ENCODE data around the gene ZNF808. TPM values are rescaled to one million over a fixed set of nuclear protein-coding genes. Genes with fewer than 3 reads are reported as not detected.
"Not testable (repeated sequence)": the region's sequence is repeated elsewhere in the genome, so short reads cannot be mapped to it uniquely, and the experiment has no call there.

Gene ZNF808
- 10 to 100 TPM in 4 of 12 donors, 1 to 10 TPM in 7, not detected in 1; 5.4 to 34.3 (median 8.7) TPM for polyA plus RNA-seq (ENCODE audit: insufficient read length in 12 of 12)
- long read RNA-seq, donor 1, partial matches to known transcripts: 0 of 2 reads
- long read RNA-seq, donor 1, other reads (novel, unspliced or antisense): 0 of 2 reads
- long read RNA-seq, donor 2: 0 reads
- long read RNA-seq, donor 3, partial matches to known transcripts: 0 of 1 reads
- long read RNA-seq, donor 3, other reads (novel, unspliced or antisense): 0 of 1 reads
- long read RNA-seq, donor 4, partial matches to known transcripts: 0 of 1 reads
- long read RNA-seq, donor 4, other reads (novel, unspliced or antisense): 0 of 1 reads
- long read RNA-seq, donor 5: 0 reads
- long read RNA-seq, donor 6: 0 reads
- long read RNA-seq, donor 7: 0 reads
- long read RNA-seq, donor 8, partial matches to known transcripts: 0 of 1 reads
- long read RNA-seq, donor 8, other reads (novel, unspliced or antisense): 0 of 1 reads
- long read RNA-seq, donor 9: 0 reads
- long read RNA-seq, donor 10, partial matches to known transcripts: 0 of 1 reads
- long read RNA-seq, donor 10, other reads (novel, unspliced or antisense): 0 of 1 reads
- long read RNA-seq, donor 11: 0 reads

DNA sequence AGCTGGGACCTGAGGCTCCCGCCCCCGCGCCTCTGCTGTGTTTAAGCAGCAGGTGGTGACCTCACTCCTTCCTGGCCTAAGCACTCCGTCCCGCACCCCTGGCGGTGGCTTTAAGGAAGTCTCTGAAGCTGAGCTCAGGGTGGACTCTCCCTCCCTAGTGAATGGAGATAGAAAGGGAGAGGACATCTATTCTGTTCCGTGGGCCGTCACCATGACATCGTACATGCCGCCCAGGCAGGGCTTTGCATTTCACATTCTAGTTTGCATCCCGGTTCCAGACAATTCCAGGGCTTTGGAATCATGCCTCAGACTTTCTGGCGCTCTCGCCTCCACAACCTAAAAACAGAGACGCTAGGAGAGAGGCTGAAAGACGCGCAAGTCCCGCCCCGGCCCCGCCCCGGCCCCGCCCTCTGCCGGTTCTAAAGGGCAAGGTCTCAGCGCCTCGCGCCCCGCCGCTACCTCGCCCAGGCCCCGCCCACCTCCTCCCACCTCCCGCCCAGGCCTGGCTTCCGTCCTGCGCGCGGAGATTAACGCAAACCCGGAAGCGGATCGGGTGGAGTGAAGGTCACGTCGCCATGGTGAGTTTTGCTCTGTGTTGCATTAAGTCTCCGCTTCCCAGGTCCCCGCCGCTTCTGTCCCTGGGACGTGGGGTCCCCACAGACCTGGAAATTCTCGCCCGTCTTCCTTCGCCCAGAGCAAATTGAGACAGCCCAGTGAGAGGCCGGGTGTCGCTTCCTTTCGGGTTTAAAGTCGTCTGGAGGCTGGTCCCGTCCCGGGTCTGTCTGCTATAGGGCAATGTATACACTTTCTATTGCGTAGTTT lies at the start of gene ZNF808:
ZNF808 (plus strand) TSS at position 535 of the 822 bp plus-strand sequence. CDS start 15,617 bp downstream, outside the sequence.
- DNase-seq: peak; percentile 90

- not testable (repeated sequence) for DNase-seq
These were observed 43.2 kb upstream of the ZNF808 start for GRCh38 chr19:52484111-52484743.

DNA sequence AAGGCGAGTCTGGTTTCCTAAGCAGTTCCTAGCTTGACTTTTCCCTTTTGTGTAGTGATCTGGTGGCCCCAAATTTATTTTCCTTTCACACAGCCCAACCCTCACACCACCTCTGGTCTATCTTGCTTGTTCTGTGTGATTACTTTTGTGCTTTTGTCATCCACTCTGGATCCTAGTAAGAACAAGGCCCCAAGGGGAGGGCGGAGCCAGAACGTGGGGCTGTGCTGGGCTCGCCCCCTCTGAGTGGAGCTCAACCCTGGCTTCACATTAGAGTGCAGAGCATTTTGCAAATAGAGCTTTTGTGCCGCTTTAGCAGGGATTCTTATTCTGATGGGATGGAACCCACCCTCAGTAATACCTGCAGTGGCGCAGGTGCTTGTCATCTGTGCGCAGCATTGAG lies 42.4 kb upstream of the ZNF808 start:
- not testable (repeated sequence) for DNase-seq

GRCh38 chr19:52485561-52486240 lies 41.8 kb upstream of the ZNF808 start:
- not testable (repeated sequence) for DNase-seq

DNA sequence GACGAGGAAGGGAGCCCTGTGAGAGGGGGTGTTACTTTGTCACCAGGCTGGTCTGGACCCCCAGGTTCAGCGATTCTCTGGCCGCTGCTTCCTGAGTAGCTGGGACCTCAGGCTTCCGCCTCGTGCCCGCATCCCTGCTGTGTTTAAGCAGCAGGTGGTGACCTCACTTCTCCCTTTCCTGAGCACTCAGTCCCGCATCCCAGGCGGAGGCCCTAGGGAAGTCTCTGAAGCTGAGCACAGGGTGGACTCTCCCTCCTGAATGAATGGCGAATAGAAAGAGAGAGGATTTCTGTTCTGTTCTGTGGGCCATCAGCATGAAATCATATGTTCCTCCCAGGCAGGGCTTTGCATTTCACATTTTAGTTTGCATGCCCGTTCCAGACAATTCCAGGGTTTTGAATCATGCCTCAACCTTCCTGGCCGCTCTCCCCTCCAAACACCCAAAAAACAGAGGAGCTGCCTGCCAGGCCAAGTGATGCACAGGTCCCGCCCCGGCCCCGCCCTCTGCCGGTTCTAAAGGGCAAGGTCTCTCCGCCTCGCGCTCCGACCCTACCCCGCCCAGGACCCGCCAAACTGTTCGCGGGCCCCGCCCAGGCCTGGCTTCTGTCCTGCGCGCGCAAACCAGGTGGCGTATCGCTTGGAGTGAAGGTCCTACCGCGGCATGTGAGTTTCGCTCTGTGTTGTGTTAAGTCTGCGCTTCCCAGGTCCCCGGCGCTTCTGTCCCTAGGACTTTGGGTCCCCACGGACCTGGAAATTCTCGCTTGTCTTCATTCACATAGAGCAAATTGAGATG lies 35.1 kb upstream of the ZNF808 start:
- DNase-seq: peak; percentile 12

DNA sequence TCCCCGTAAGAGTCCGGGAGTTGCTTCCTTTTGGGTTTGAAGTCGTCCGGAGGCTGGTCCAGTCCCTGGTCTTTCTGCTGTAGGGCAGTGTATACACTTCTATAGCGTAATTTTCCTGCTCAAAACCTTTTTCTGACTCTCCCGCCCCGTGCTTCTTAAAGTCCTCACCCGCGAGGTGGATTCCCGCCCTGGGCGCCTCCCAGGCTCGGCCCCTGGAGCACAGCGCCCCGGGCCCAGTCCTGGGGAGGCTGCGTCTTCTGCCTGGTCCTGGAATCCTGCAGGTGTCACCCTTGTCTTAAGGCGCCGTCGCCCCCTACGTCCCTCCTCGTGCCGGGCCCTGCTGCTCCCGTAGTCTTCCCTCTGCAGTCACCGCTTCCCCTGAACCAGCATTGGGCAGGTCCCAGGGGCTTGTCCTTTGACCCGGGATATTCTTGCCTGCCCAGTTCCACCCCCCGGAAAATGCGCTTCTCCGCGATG lies 34.4 kb upstream of the ZNF808 start:
- peak; percentile 27 for DNase-seq

DNA sequence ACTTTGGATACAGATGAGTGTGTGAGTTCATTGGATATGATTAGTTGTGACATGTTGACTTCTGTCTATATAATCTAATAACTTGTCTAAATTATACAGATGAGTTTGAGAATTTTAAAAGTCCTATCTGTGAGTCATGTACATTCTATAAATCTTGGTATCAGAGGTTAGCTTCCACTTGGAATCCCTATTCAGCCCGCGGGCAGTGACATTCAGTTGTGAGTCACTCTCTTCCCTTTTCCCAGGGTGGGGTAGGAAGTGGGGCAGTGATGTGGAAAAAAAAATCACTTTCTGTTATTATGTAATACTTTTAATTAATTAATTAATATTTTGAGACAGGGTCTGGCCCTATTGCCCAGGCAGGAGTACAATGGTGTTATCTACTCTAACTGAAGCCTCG lies 33.0 kb upstream of the ZNF808 start:
- DNase-seq: no peak

DNA sequence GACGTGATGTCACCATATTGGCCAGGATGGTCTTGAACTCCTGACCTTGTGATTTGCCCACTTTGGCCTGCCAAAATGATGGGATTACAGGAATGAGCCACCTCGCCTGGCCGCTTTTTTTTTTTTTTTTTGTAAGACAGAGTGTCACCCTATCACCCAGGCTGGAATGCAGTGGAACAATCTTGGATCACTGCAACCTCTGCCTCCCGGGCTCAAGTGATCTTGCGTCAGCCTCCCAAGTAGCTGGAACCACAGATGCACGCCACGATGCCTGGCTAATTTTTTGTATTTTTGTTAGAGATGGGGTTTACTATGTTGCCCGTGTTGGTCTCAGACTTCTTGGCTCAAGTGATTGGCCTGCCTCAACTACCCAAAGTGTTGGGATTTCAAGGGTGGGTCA lies 28.9 kb upstream of the ZNF808 start:
- no peak for DNase-seq

- DNase-seq: not testable (repeated sequence)
These were observed 27.0 kb upstream of the ZNF808 start for GRCh38 chr19:52500474-52500873.

DNA sequence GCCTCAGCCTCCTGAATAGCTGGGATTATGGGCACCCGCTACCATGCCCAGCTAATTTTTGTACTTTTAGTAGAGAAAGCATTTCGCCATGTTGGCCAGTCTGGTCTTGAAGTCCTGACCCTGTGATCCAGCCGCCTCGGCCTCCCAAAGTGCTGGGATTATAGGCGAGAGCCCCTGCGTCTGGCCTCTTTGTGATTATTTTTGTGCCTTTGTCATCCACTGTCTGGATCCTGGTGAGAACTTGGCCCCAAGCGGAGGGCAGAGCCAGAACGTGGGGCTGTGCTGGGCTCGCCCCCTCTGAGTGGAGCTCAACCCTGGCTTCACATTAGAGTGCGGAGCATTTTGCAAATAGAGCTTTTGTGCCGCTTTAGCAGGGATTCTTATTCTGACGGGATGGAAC lies 26.5 kb upstream of the ZNF808 start:
- DNase-seq: not testable (repeated sequence)

DNA sequence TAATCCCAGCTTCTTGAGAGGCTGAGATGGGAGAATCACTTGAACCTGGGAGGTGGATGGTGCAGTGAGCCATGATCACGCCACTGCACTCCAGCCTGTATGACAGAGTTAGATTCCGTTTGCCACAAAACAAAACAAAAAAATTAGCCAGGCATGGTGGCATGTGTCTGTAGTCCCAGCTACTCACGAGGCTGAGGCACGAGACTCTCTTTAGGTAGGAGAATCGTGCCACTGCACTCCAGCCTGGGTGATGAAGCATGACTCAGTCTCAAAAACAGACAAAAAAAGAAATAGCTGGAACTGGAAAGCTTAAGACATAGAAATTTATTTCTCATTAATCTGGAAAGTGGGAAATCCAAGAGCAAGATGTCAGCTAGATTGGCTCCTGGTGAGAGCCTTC lies 20.2 kb upstream of the ZNF808 start:
- no peak for DNase-seq

GRCh38 chr19:52516191-52516590 lies 11.3 kb upstream of the ZNF808 start:
- DNase-seq: no peak

DNA sequence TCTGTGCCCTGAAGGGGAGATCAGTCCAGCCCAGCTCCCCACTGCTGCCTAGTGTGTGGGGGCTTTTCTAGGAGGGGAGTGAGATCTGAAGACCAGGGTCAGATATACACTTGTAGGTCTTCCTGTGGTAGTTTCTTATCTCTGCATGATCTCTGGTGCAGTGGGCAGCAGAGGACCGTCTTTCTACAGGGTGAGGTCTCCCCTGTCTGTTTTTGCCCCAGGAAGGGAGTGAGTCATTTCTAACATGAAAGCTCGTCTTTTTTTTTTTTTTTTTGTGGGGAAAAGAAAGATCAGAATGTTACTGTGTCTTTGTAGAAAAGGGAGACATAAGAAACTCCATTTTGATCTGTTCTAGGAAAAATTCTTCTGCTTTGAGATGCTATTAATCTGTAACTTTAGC lies 8.8 kb upstream of the ZNF808 start:
- no peak for DNase-seq

GRCh38 chr19:52519175-52519574 lies 8.3 kb upstream of the ZNF808 start:
- not testable (repeated sequence) for DNase-seq

DNA sequence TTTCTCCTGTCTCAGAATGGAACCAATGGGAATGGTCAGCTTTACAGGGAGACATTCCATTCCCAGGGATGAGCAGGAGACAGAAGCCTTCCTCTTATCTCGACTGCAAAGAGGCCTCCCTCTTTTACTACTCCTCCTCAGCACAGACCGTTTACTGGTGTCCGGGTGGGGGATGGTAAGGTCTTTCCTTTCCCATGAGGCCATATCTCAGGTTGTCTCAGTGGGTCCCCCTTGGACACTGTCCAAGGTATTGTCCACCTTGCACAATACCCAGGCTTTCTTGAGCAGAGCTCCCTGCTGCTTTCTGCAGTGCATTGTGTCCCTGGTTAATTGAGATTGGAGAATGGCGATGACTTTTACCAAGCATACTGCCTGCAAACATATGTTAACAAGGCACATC lies 7.5 kb upstream of the ZNF808 start:
- DNase-seq: no peak

- no peak for DNase-seq
These were observed 4.9 kb upstream of the ZNF808 start for GRCh38 chr19:52522551-52522950.

- no peak for DNase-seq
These were observed 3.4 kb upstream of the ZNF808 start for GRCh38 chr19:52524086-52524485.

GRCh38 chr19:52527956-52528351 lies 486 bp downstream of the ZNF808 start:
- DNase-seq: no peak

GRCh38 chr19:52532480-52532879 lies 5.0 kb downstream of the ZNF808 start:
- DNase-seq: no peak

DNA sequence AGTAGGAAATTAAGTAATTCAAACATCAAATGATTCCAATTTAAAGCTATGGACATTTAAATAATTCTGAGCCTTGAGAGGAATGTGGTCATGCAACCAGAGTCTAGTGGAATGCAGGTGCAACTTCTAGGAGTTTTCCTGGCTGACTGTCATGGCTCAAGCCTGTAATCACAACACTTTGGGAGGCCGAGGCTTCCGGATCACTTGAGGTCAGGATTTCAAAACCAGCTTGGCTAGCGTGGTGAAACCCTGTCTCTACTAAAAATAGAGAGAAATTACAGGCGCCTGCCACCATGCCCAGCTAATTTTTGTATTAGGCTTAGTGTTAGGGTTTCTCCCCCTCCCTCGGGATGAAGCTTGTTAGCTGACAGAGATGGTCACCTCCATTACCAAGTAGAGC lies 6.4 kb downstream of the ZNF808 start:
- DNase-seq: no peak
